Astrocyte (in vitro differentiated cells and primary cell): ENCODE measurements around the gene GNB1.

Experiments
- CTCF ChIP-seq: IDR thresholded peaks from 2 replicates; pipeline ENCODE4 v1.5.1; 2011; ENCODE audit warnings: low read depth, mild to moderate bottlenecking, inconsistent platforms, low read length, moderate library complexity; ENCODE audit not compliant: insufficient read depth
- EZH2 ChIP-seq: IDR thresholded peaks from 2 replicates; pipeline ENCODE4 v1.6.1; 2012; ENCODE audit warnings: mild to moderate bottlenecking, low read length, inconsistent platforms; ENCODE audit not compliant: insufficient read depth

DNA sequence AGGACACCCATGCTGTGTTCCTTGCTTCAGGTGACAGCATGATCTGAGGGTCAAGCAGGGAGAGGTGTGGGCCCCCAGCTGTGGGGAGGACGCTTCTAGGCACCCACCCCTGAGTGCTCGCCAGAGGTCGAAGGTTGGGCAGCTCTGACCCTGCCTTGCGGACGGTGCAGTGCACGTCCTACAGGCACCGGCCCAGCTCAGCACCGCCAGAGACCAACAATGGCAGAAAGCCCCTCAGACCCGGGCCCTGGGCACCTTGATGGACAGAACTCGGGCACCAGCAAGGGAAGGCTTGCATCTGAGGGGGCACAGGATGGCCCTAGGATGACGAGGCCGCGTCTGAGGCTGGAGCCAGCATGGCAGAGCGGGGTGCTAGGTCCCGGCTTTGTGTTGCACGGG is 137.3 kb downstream of the GNB1 start:
- TF ChIP-seq CTCF (no peak), EZH2 (no peak)
